Esophagus squamous epithelium (tissue), 4 donors: ENCODE data around the gene MORN3.

Experiments used
- CTCF ChIP-seq, 6 experiments: fragments of 450-650 bp in 4 of 6; fragments of 200-600 bp in 2 of 6; sonication (generic) in 2 of 6; IDR thresholded peaks; one replicate each; pipeline ENCODE4 v1.5.1; 2016 to 2019; ENCODE audit warnings: antibody characterized with exemption in 6 of 6, mild to moderate bottlenecking in 4 of 6, moderate library complexity in 4 of 6
- POLR2A ChIP-seq, 4 donors: fragments of 450-650 bp; IDR thresholded peaks; one replicate each; pipeline ENCODE4 v1.6.1; 2017; ENCODE audit warnings: antibody characterized with exemption in 4 of 4, mild to moderate bottlenecking in 4 of 4, moderate library complexity in 3 of 4

- TF ChIP-seq CTCF (IDR thresholded peaks at IDR 0.05) (no peak), POLR2A (IDR thresholded peaks at IDR 0.05) (no peak)
Observed at GRCh38 chr12:121708313-121709063, 39.0 kb upstream of the MORN3 start.
